HL-60 (cell line): Measurements from ENCODE around the gene VWA2.

Experiments used
- CTCF ChIP-seq: IDR thresholded peaks from one replicate; pipeline ENCODE4 v1.5.1; 2011; ENCODE audit warnings: low read length, control low read depth, inconsistent platforms; ENCODE audit not compliant: insufficient read depth
- GABPA ChIP-seq: IDR thresholded peaks from 2 replicates; pipeline ENCODE4 v1.6.1; 2012; ENCODE audit warnings: low read depth
- REST ChIP-seq: IDR thresholded peaks from 2 replicates; pipeline ENCODE4 v1.6.1; 2012; ENCODE audit warnings: low read depth; ENCODE audit not compliant: insufficient replicate concordance
- SPI1 ChIP-seq: IDR thresholded peaks from 2 replicates; pipeline ENCODE4 v1.6.1; 2012; ENCODE audit warnings: low read depth, mild to moderate bottlenecking, borderline replicate concordance

- no peak for TF ChIP-seq GABPA
- peak; percentile 82 for TF ChIP-seq CTCF
- TF ChIP-seq REST = no peak
- no peak for TF ChIP-seq SPI1
Observed at GRCh38 chr10:114304017-114304570, 65.0 kb downstream of the VWA2 start.
